HepG2 (cell line): ENCODE data around the gene MDP1. TPM values are rescaled to one million over a fixed set of nuclear protein-coding genes. Genes with fewer than 3 reads are reported as not detected.

Source experiments
- ARNT ChIP-seq: fragments of 450-650 bp; IDR thresholded peaks from 2 replicates; pipeline ENCODE4 v1.6.1; 2017
- ATF7 ChIP-seq, 2 experiments: fragments of 450-650 bp in 1 of 2; sonication (generic) in 1 of 2; formaldehyde crosslinking in 1 of 2; IDR thresholded peaks; 2 replicates each; pipeline versions ENCODE4 v1.4.0 to v1.6.1; 2016 to 2020; ENCODE audit warnings: antibody characterized with exemption in 1 of 2, mild to moderate bottlenecking in 1 of 2, missing genetic modification reagents in 1 of 2
- CCDC6 ChIP-seq: sonication (generic); formaldehyde crosslinking; IDR thresholded peaks from 2 replicates; pipeline ENCODE4 v1.8.1; 2022; ENCODE audit warnings: mild to moderate bottlenecking, missing genetic modification reagents, moderate library complexity
- EP300 ChIP-seq, 3 experiments: sonication (generic) in 1 of 3; formaldehyde crosslinking in 1 of 3; IDR thresholded peaks; 2 replicates each; pipeline versions ENCODE4 v1.5.1 to v1.6.1; 2011 to 2020; ENCODE audit warnings: low read depth in 2 of 3, low read length in 2 of 3, borderline replicate concordance in 1 of 3, improper control_type of control experiment in 1 of 3, mild to moderate bottlenecking in 1 of 3, missing genetic modification reagents in 1 of 3, moderate library complexity in 1 of 3
- ESRRA ChIP-seq: sonication (generic); formaldehyde crosslinking; IDR thresholded peaks from 2 replicates; pipeline ENCODE4 v1.5.1; 2020; ENCODE audit warnings: mild to moderate bottlenecking, low read depth, missing genetic modification reagents
- FOXA3 ChIP-seq: IDR thresholded peaks from 2 replicates; pipeline ENCODE4 v1.6.1; 2016; ENCODE audit warnings: missing genetic modification reagents, missing compliant biosample characterization
- FOXJ3 ChIP-seq: sonication (generic); formaldehyde crosslinking; IDR thresholded peaks from 2 replicates; pipeline ENCODE4 v1.4.0; 2020; ENCODE audit warnings: missing genetic modification reagents, mild to moderate bottlenecking, borderline replicate concordance
- IRX3 ChIP-seq: sonication (generic); formaldehyde crosslinking; IDR thresholded peaks from 2 replicates; pipeline ENCODE4 v1.8.1; 2023; ENCODE audit warnings: mild to moderate bottlenecking, low read depth, missing genetic modification reagents, borderline replicate concordance
- ISX ChIP-seq: sonication (generic); formaldehyde crosslinking; conservative IDR thresholded peaks from 2 replicates; pipeline ENCODE4 v1.5.0; 2020; ENCODE audit warnings: missing genetic modification reagents
- KDM5B ChIP-seq: sonication (generic); formaldehyde crosslinking; IDR thresholded peaks from 2 replicates; pipeline ENCODE4 v1.4.0; 2020; ENCODE audit warnings: missing genetic modification reagents, mild to moderate bottlenecking, borderline replicate concordance
- MXD1 ChIP-seq: sonication (generic); formaldehyde crosslinking; IDR thresholded peaks from 2 replicates; pipeline ENCODE4 v1.4.0; 2020; ENCODE audit warnings: mild to moderate bottlenecking, missing genetic modification reagents
- NFRKB ChIP-seq: fragments of 450-650 bp; IDR thresholded peaks from 2 replicates; pipeline ENCODE4 v1.6.1; 2017
- PAF1 ChIP-seq: IDR thresholded peaks from 2 replicates; pipeline ENCODE4 v1.6.1; 2016; ENCODE audit warnings: missing genetic modification reagents, missing compliant biosample characterization
- RBAK ChIP-seq: sonication (generic); formaldehyde crosslinking; IDR thresholded peaks from 2 replicates; pipeline ENCODE4 v1.5.1; 2020; ENCODE audit warnings: mild to moderate bottlenecking, missing genetic modification reagents
- SMAD3 ChIP-seq: sonication (generic); formaldehyde crosslinking; IDR thresholded peaks from 2 replicates; pipeline ENCODE4 v1.4.0; 2020; ENCODE audit warnings: missing genetic modification reagents
- SOX13 ChIP-seq, 3 experiments: fragments of 450-650 bp in 1 of 3; sonication (generic) in 1 of 3; formaldehyde crosslinking in 1 of 3; IDR thresholded peaks in 2 of 3; conservative IDR thresholded peaks in 1 of 3; 2 replicates each; pipeline versions ENCODE4 v1.5.0 to v1.6.1; 2016 to 2020; ENCODE audit warnings: antibody characterized with exemption in 1 of 3, mild to moderate bottlenecking in 1 of 3, missing compliant biosample characterization in 1 of 3, missing genetic modification reagents in 1 of 3, moderate library complexity in 1 of 3
- SSRP1 ChIP-seq: IDR thresholded peaks from 2 replicates; pipeline ENCODE4 v1.6.1; 2016; ENCODE audit warnings: control low read depth
- TRIM24 ChIP-seq: sonication (generic); formaldehyde crosslinking; IDR thresholded peaks from 2 replicates; pipeline ENCODE4 v1.8.0; 2022; ENCODE audit warnings: mild to moderate bottlenecking, missing genetic modification reagents
- ZC3H13 ChIP-seq: sonication (generic); formaldehyde crosslinking; IDR thresholded peaks from 2 replicates; pipeline ENCODE4 v1.8.1; 2023; ENCODE audit warnings: mild to moderate bottlenecking, missing genetic modification reagents, moderate library complexity
- ZFP36L1 ChIP-seq: sonication (generic); formaldehyde crosslinking; IDR thresholded peaks from 2 replicates; pipeline ENCODE4 v1.8.0; 2022; ENCODE audit warnings: mild to moderate bottlenecking, missing genetic modification reagents, moderate library complexity
- ZGPAT ChIP-seq: IDR thresholded peaks from 2 replicates; pipeline ENCODE4 v1.6.1; 2016; ENCODE audit warnings: mild to moderate bottlenecking
- ZNF333 ChIP-seq: sonication (generic); formaldehyde crosslinking; IDR thresholded peaks from 2 replicates; pipeline ENCODE4 v1.4.0; 2020; ENCODE audit warnings: mild to moderate bottlenecking, missing genetic modification reagents, borderline replicate concordance
- ZNF431 ChIP-seq: sonication (generic); formaldehyde crosslinking; IDR thresholded peaks from 2 replicates; pipeline ENCODE4 v1.9.0; 2022; ENCODE audit warnings: missing genetic modification reagents, low read depth, mild to moderate bottlenecking, borderline replicate concordance
- ZNF510 ChIP-seq: sonication (generic); formaldehyde crosslinking; IDR thresholded peaks from 2 replicates; pipeline ENCODE4 v1.4.0; 2020; ENCODE audit warnings: low read depth, mild to moderate bottlenecking, missing genetic modification reagents
- ZNF710 ChIP-seq: sonication (generic); formaldehyde crosslinking; IDR thresholded peaks from 2 replicates; pipeline ENCODE4 v1.5.0; 2020; ENCODE audit warnings: mild to moderate bottlenecking, missing genetic modification reagents, borderline replicate concordance
- ZSCAN21 ChIP-seq: sonication (generic); formaldehyde crosslinking; IDR thresholded peaks from 2 replicates; pipeline ENCODE4 v1.8.0; 2022; ENCODE audit warnings: mild to moderate bottlenecking, missing genetic modification reagents, moderate library complexity, borderline replicate concordance
- polyA plus RNA-seq, 8 experiments: library from polyadenylated mRNA; depleted of rRNA in 3 of 8; stranded (reverse) in 7 of 8; unstranded in 1 of 8; fragments of >200 nt; fragmentation: Illumina TruSeq in 4 of 8; extraction: Trizol in 4 of 8; gene quantifications; 2 replicates each; pipeline versions ENCODE4 v1.2.1 to v1.2.3, GENCODE V29; 2011 to 2016; ENCODE audit warnings: low read depth in 4 of 8, missing spikeins in 1 of 8, mixed read lengths in 1 of 8; ENCODE audit not compliant: insufficient read depth in 1 of 8
- total RNA-seq, 5 experiments: library from RNA; depleted of rRNA; stranded (reverse); fragments of >200 nt; fragmentation: Illumina TruSeq; extraction: Trizol; gene quantifications; 2 replicates each; pipeline ENCODE4 v1.2.3, GENCODE V29; 2016; ENCODE audit warnings: low read depth in 1 of 5

MDP1 gene
- total and polyA plus RNA-seq, 2 of the 13 experiments (the other 11 are each of a cell fraction or from before 2014, with no cell fraction given) = 44.1 to 48.7 TPM

GRCh38 chr14:24240110-24240918, 24.4 kb upstream of the MDP1 start (continued):
- TF ChIP-seq ATF7 (IDR thresholded peaks at IDR 0.05) (no peak), ATF7 (CRISPR knock-in tag; IDR thresholded peaks at IDR 0.05) (no peak), ZNF710 (CRISPR knock-in tag) (0 out of 2 replicates have a peak, but pooled peaks have one; percentile 47), CCDC6 (CRISPR knock-in tag) (no peak), NFRKB (no peak), KDM5B (CRISPR knock-in tag) (0 out of 2 replicates have a peak, but pooled peaks have one; percentile 54), ZNF333 (CRISPR knock-in tag) (0 out of 2 replicates have a peak, but pooled peaks have one; percentile 78), ZSCAN21 (no peak), PAF1 (CRISPR knock-in tag) (peak; percentile 77; the same call in 1 of the 2 replicates), TRIM24 (CRISPR knock-in tag) (0 out of 2 replicates have a peak, but pooled peaks have one; percentile 15), EP300 (IDR thresholded peaks at IDR 0.05; ENCODE audit: low read depth in 2 of 2, low read length in 2 of 2) (no peak), EP300 (CRISPR knock-in tag; IDR thresholded peaks at IDR 0.05; ENCODE audit: borderline replicate concordance) (no peak; the same call in 1 of the 2 replicates), ZGPAT (CRISPR knock-in tag) (no peak), SSRP1 (CRISPR knock-in tag) (peak; percentile 92), ZNF431 (CRISPR knock-in tag) (peak; percentile 56; the same call in 1 of the 2 replicates), MXD1 (peak; percentile 71; the same call in 1 of the 2 replicates), SMAD3 (CRISPR knock-in tag) (no peak), ZFP36L1 (no peak), ZNF510 (CRISPR knock-in tag) (no peak), RBAK (CRISPR knock-in tag) (no peak), FOXJ3 (CRISPR knock-in tag) (no peak), ESRRA (CRISPR knock-in tag) (no peak), ISX (CRISPR knock-in tag) (no peak), SOX13 (IDR thresholded peaks at IDR 0.05) (no peak), SOX13 (CRISPR knock-in tag; conservative IDR thresholded peaks at IDR 0.05 in 1 of 2, IDR thresholded peaks at IDR 0.05 in 1 of 2) (no peak), ARNT (no peak), FOXA3 (no peak), ZC3H13 (CRISPR knock-in tag) (peak; percentile 25; the same call in 1 of the 2 replicates), IRX3 (CRISPR knock-in tag) (0 out of 2 replicates have a peak, but pooled peaks have one; percentile 37)
